ENCODE results near the gene MFAP3. TPM values are rescaled to one million over a fixed set of nuclear protein-coding genes. Genes with fewer than 3 reads are reported as not detected.
A peak's percentile ranks its signal among the peaks of the same experiment; 100 is the strongest.

Gene MFAP3
- total and polyA plus RNA-seq, 2 donors, result 3.5 to 24.2 TPM

DNA sequence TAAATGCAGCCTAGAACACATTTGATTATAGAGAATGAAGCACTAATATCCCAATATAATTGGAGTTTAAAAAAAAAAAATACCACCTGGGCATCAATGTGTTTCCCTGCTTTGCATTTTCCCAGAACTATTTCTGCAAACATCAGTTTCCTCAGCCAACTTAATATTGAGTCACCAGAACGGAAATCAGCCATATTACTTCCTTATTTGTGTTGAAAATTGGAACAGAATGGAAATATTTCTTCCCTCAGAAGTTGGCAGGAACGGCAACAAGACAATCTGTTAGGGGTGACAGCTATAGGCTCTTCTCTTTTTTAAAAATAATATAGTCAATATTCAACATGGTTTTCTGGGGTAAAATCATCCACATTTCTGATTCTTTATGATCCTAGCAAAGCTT lies 4.0 kb downstream of the MFAP3 start:
- WGBS, result 82% methylated on average over 2 of the region's 2 CpGs
- no peak for DNase-seq (ENCODE audit: low read depth in 6 of 9, low spot score in 9 of 9)
- Histone ChIP-seq H3K4me3 (ENCODE audit: low read length in 2 of 2) (no peak overlapping the region), H3K9me3 (ENCODE audit: control insufficient read depth in 2 of 2, insufficient read depth in 1 of 2, low read length in 1 of 2) (no peaks in the 10 kb centered on the region), H3K27me3 (ENCODE audit: control insufficient read depth in 2 of 2, insufficient read depth in 1 of 2, low read length in 1 of 2) (no peaks in the 10 kb centered on the region), H3K27ac (ENCODE audit: low read depth in 1 of 2, low read length in 1 of 2) (no peak overlapping the region), H3K36me3 (ENCODE audit: control insufficient read depth in 2 of 2, insufficient read depth in 2 of 2, low read length in 1 of 2) (no peaks in the 10 kb centered on the region), H3K4me1 (ENCODE audit: control insufficient read depth in 2 of 2, insufficient read depth in 2 of 2, low read length in 2 of 2) (no peaks in the 10 kb centered on the region)

DNA sequence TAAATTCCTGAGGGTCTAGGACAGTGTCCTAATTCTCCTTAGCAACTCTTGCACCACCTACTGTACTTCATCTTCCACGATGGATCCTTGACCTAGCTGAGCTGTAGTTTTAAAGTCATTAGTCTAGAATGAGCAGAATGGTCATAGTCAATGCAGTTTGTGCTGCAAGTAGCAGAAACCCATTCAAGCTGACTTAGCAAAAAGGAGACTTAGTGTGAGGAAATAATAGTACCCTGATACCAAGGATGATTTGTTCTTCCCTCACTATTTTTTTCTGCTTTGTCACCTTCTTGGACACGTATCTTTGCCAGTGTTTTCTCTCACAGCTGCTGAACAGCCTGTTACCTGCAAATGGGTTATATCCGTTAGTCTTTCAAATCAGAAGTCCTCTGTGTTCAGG lies 5.3 kb downstream of the MFAP3 start:
- no peak for DNase-seq (ENCODE audit: low read depth in 6 of 9, low spot score in 9 of 9)
- H3K27ac ChIP-seq (ENCODE audit: low read depth in 1 of 2, low read length in 1 of 2), result no peak overlapping the region
- 98% methylated on average over 3 of the region's 3 CpGs for WGBS
- no peak overlapping the region for H3K4me3 ChIP-seq (ENCODE audit: low read length in 2 of 2)
- no peaks in the 10 kb centered on the region for H3K4me1 ChIP-seq (ENCODE audit: control insufficient read depth in 2 of 2, insufficient read depth in 2 of 2, low read length in 2 of 2)
- no peaks in the 10 kb centered on the region for H3K36me3 ChIP-seq (ENCODE audit: control insufficient read depth in 2 of 2, insufficient read depth in 2 of 2, low read length in 1 of 2)
- no peaks in the 10 kb centered on the region for H3K27me3 ChIP-seq (ENCODE audit: control insufficient read depth in 2 of 2, insufficient read depth in 1 of 2, low read length in 1 of 2)
- no peaks in the 10 kb centered on the region for H3K9me3 ChIP-seq (ENCODE audit: control insufficient read depth in 2 of 2, insufficient read depth in 1 of 2, low read length in 1 of 2)

DNA sequence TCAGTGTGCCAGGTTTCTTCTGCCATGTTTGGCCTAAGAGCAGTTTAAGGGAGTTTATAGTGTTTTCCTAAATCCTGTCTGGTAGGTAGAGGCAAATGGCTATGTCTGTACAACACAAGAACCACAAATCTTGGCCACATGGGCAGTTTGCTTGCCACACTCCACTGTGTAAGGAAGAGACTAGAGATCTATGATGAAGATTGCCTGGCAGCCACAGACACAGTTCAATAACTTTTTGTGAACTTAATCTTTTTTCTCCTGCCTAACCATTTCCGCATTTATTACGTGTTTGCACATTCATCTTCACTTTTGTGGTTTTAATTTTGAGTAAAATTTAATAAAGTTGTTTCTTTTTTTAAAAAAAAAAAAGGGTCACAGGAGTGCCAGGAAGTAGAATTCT lies 5.8 kb downstream of the MFAP3 start:
- H3K4me3 ChIP-seq (ENCODE audit: low read length in 2 of 2), result no peak overlapping the region
- 92% methylated on average over 2 of the region's 2 CpGs for WGBS
- DNase-seq (ENCODE audit: low read depth in 6 of 9, low spot score in 9 of 9), result no peak
- H3K4me1 ChIP-seq (ENCODE audit: control insufficient read depth in 2 of 2, insufficient read depth in 2 of 2, low read length in 2 of 2), result no peaks in the 10 kb centered on the region
- no peaks in the 10 kb centered on the region for H3K27me3 ChIP-seq (ENCODE audit: control insufficient read depth in 2 of 2, insufficient read depth in 1 of 2, low read length in 1 of 2)
- no peak overlapping the region for H3K27ac ChIP-seq (ENCODE audit: low read depth in 1 of 2, low read length in 1 of 2)
- no peaks in the 10 kb centered on the region for H3K36me3 ChIP-seq (ENCODE audit: control insufficient read depth in 2 of 2, insufficient read depth in 2 of 2, low read length in 1 of 2)
- no peaks in the 10 kb centered on the region for H3K9me3 ChIP-seq (ENCODE audit: control insufficient read depth in 2 of 2, insufficient read depth in 1 of 2, low read length in 1 of 2)

DNA sequence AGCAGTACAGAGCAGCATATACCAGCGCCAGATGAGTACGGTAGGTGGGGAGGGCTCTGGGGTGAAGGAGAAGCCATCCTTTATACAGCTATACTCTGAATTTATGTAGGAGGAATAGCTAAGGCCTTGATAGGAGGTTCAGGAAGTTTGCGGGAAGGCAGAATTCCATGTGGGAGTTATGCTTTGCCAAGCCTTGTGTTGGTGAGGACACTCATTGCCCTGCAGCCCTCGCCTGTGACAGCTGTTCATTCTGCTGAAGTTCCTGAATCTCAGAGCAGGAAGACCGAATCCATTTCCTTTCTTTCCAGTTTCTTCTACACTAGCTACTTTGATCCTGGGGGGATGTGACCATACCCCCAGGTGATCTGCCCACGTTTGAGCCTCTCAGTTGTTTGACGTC lies 7.7 kb downstream of the MFAP3 start:
- no peak overlapping the region for H3K27ac ChIP-seq (ENCODE audit: low read depth in 1 of 2, low read length in 1 of 2)
- WGBS, result 96% methylated on average over 7 of the region's 7 CpGs
- H3K4me1 ChIP-seq (ENCODE audit: control insufficient read depth in 2 of 2, insufficient read depth in 2 of 2, low read length in 2 of 2), result no peaks in the 10 kb centered on the region

DNA sequence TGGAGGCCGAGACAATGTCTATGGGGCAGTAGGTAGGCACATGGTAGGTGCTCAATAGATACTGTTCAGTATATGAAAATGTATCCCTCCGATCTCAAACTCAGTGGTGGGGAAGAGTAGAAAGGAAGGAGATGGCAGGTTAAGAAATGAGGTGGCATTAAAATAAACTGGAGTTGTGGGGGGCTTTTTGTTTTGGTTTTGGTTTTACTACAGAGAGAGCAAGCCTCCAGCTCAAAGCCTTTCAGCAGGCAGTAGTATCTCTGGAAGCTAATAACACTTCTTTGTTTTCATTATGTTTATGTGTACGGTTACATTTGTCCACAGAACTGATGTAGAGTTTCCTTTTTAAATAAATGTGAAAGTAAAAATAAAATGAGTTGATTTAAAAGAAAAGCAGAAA lies 8.6 kb downstream of the MFAP3 start:
- Histone ChIP-seq H3K27ac (ENCODE audit: low read depth in 1 of 2, low read length in 1 of 2) (no peak overlapping the region), H3K9me3 (ENCODE audit: control insufficient read depth in 2 of 2, insufficient read depth in 1 of 2, low read length in 1 of 2) (no peaks in the 10 kb centered on the region), H3K4me3 (ENCODE audit: low read length in 2 of 2) (no peak overlapping the region), H3K36me3 (ENCODE audit: control insufficient read depth in 2 of 2, insufficient read depth in 2 of 2, low read length in 1 of 2) (peaks cover 0 to 8% of the 10 kb centered on the region in 2 donors), H3K4me1 (ENCODE audit: control insufficient read depth in 2 of 2, insufficient read depth in 2 of 2, low read length in 2 of 2) (no peaks in the 10 kb centered on the region), H3K27me3 (ENCODE audit: control insufficient read depth in 2 of 2, insufficient read depth in 1 of 2, low read length in 1 of 2) (no peaks in the 10 kb centered on the region)
- WGBS, result 95% methylated on average over 3 of the region's 3 CpGs
- DNase-seq (ENCODE audit: low read depth in 6 of 9, low spot score in 9 of 9), result no peak

More for the DNA sequence above, 7.7 kb downstream of the MFAP3 start:
- H3K9me3 ChIP-seq (ENCODE audit: control insufficient read depth in 2 of 2, insufficient read depth in 1 of 2, low read length in 1 of 2), result no peaks in the 10 kb centered on the region
- H3K4me3 ChIP-seq (ENCODE audit: low read length in 2 of 2), result no peak overlapping the region
- peaks cover 0 to 5% of the 10 kb centered on the region in 2 donors for H3K36me3 ChIP-seq (ENCODE audit: control insufficient read depth in 2 of 2, insufficient read depth in 2 of 2, low read length in 1 of 2)
- H3K27me3 ChIP-seq (ENCODE audit: control insufficient read depth in 2 of 2, insufficient read depth in 1 of 2, low read length in 1 of 2), result no peaks in the 10 kb centered on the region
- DNase-seq (ENCODE audit: low read depth in 6 of 9, low spot score in 9 of 9), result no peak

DNA sequence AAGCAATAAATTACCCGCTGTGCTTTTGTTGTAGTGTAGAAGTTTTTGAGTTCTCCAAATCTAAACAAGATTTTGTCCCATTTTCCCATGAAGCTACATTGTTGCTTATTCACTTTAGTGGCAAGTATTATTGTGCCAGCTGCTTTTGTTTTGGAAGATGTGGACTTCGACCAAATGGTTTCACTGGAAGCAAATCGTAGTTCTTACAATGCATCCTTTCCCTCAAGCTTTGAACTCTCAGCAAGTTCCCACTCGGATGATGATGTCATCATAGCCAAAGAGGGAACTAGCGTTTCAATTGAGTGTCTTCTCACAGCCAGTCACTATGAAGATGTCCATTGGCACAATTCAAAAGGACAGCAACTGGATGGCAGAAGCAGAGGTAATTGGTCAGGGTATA lies 10.9 kb downstream of the MFAP3 start:
- Histone ChIP-seq H3K4me1 (ENCODE audit: control insufficient read depth in 2 of 2, insufficient read depth in 2 of 2, low read length in 2 of 2) (no peaks in the 10 kb centered on the region), H3K36me3 (ENCODE audit: control insufficient read depth in 2 of 2, insufficient read depth in 2 of 2, low read length in 1 of 2) (peaks cover 10 to 26% of the 10 kb centered on the region in 2 donors), H3K27ac (ENCODE audit: low read depth in 1 of 2, low read length in 1 of 2) (no peak overlapping the region), H3K27me3 (ENCODE audit: control insufficient read depth in 2 of 2, insufficient read depth in 1 of 2, low read length in 1 of 2) (no peaks in the 10 kb centered on the region), H3K9me3 (ENCODE audit: control insufficient read depth in 2 of 2, insufficient read depth in 1 of 2, low read length in 1 of 2) (no peaks in the 10 kb centered on the region), H3K4me3 (ENCODE audit: low read length in 2 of 2) (no peak overlapping the region)
- no peak for DNase-seq (ENCODE audit: low read depth in 6 of 9, low spot score in 9 of 9)
- WGBS, result 98% methylated on average over 5 of the region's 5 CpGs

DNA sequence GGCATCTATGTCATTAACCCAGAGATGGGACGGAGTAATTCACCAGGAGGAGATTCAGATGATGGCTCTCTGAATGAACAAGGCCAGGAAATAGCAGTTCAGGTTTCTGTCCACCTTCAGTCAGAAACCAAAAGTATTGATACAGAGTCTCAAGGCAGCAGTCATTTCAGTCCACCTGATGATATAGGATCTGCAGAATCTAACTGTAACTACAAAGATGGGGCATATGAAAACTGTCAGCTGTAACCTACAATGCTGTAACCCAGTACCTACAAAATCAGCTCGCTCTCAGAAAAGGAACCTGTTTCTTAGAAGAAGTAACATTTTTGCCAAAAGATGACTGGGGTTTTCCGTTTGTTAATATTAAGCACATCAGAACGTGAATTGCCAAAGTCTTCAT lies 14.7 kb downstream of the MFAP3 start:
- H3K27me3 ChIP-seq (ENCODE audit: control insufficient read depth in 2 of 2, insufficient read depth in 1 of 2, low read length in 1 of 2), result no peaks in the 10 kb centered on the region
- 97% methylated on average over 4 of the region's 4 CpGs for WGBS
- H3K4me3 ChIP-seq (ENCODE audit: low read length in 2 of 2), result no peak overlapping the region
- H3K27ac ChIP-seq (ENCODE audit: low read depth in 1 of 2, low read length in 1 of 2), result no peak overlapping the region
- peaks cover under 1 to 2% of the 10 kb centered on the region in 2 donors for H3K4me1 ChIP-seq (ENCODE audit: control insufficient read depth in 2 of 2, insufficient read depth in 2 of 2, low read length in 2 of 2)
- no peaks in the 10 kb centered on the region for H3K9me3 ChIP-seq (ENCODE audit: control insufficient read depth in 2 of 2, insufficient read depth in 1 of 2, low read length in 1 of 2)
- H3K36me3 ChIP-seq (ENCODE audit: control insufficient read depth in 2 of 2, insufficient read depth in 2 of 2, low read length in 1 of 2), result peaks cover 10 to 33% of the 10 kb centered on the region in 2 donors
- DNase-seq (ENCODE audit: low read depth in 6 of 9, low spot score in 9 of 9), result no peak

DNA sequence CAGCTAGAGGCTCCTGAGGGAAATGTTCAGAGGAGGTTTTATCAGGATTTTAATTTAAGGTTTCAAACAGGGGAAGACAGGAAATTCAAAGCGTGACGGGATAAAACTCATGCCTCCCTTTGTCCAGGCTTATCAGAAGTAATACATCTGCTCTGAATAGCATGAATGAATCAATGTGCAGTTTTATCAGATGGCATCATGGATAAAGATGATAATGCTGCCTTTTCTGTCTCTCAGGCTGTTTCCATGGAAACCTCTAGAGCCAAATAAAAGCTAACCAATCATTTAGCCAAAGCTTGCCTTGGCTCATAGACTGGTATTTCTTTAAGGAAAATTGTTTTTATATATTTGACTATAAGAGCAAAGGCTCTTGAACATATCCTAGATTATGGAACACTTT lies 16.4 kb downstream of the MFAP3 start:
- Histone ChIP-seq H3K4me3 (ENCODE audit: low read length in 2 of 2) (no peak overlapping the region), H3K27me3 (ENCODE audit: control insufficient read depth in 2 of 2, insufficient read depth in 1 of 2, low read length in 1 of 2) (no peaks in the 10 kb centered on the region), H3K9me3 (ENCODE audit: control insufficient read depth in 2 of 2, insufficient read depth in 1 of 2, low read length in 1 of 2) (no peaks in the 10 kb centered on the region), H3K4me1 (ENCODE audit: control insufficient read depth in 2 of 2, insufficient read depth in 2 of 2, low read length in 2 of 2) (peaks cover 5 to 11% of the 10 kb centered on the region in 2 donors), H3K27ac (ENCODE audit: low read depth in 1 of 2, low read length in 1 of 2) (no peak overlapping the region), H3K36me3 (ENCODE audit: control insufficient read depth in 2 of 2, insufficient read depth in 2 of 2, low read length in 1 of 2) (peaks cover 10 to 33% of the 10 kb centered on the region in 2 donors)
- 97% methylated on average over 2 of the region's 2 CpGs for WGBS
- no peak for DNase-seq (ENCODE audit: low read depth in 6 of 9, low spot score in 9 of 9)

DNA sequence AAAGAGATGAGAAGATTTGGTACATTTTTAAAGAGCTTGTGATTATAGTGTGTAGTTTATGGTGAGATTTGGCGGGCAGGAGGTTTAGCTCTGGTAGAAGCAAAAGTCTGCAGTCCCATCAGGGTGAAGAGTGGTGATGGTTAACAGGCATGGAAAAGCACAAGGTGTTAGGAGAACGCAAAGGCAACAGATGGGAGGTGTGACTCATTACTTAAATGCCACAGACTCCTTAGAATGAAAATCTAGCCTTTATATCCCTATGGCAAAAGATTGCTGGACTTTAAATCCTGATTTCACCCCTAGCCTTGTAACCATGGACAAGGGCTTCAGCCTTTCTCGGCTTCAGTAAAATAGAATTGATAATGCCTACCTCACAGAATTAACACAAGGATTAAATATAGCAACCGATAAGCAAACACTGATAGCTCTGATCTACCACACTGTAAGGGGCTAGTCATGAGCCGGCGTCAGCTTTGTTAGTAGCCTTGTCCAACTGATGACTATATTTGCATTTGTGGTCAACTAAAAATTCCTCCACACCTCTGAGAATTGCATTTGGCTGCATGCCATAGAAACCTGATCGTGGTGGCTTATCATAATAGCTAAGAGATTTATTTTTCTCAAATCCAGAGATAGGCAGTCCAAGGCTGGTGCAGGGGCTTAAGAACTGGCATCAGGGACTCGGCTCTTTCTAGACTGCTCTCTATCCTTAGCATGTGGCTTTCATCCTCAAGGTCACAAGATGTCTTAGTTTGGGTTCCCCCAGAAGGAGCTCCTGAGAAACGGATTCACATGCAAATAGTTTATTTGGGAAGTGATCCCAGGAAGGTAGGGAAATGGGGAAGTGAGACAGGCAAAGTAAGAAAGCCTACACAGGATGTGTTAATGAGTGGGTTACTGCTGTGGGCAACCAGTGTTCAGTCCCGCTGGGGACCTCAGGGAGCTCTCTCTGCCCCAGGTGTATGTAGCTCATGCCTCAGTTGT lies 19.6 kb downstream of the MFAP3 start:
- Histone ChIP-seq H3K4me1 (ENCODE audit: control insufficient read depth in 2 of 2, insufficient read depth in 2 of 2, low read length in 2 of 2) (peaks cover 5 to 11% of the 10 kb centered on the region in 2 donors), H3K4me3 (ENCODE audit: low read length in 2 of 2) (no peak overlapping the region), H3K27me3 (ENCODE audit: control insufficient read depth in 2 of 2, insufficient read depth in 1 of 2, low read length in 1 of 2) (no peaks in the 10 kb centered on the region), H3K36me3 (ENCODE audit: control insufficient read depth in 2 of 2, insufficient read depth in 2 of 2, low read length in 1 of 2) (peaks cover 5 to 20% of the 10 kb centered on the region in 2 donors), H3K27ac (ENCODE audit: low read depth in 1 of 2, low read length in 1 of 2) (no peak overlapping the region), H3K9me3 (ENCODE audit: control insufficient read depth in 2 of 2, insufficient read depth in 1 of 2, low read length in 1 of 2) (no peaks in the 10 kb centered on the region)
- WGBS, result 80% methylated on average over 10 of the region's 10 CpGs
- DNase-seq (ENCODE audit: low read depth in 6 of 9, low spot score in 9 of 9), result peak in 1 of 9 donors; percentile 18
